Naive thymus-derived CD4-positive, alpha-beta T cell (primary cell): Measurements from ENCODE around the gene SRMS. TPM values are rescaled to one million over a fixed set of nuclear protein-coding genes. Genes with fewer than 3 reads are reported as not detected.

Source experiments
- ATAC-seq: fragments of 150-1000 bp; cut with Tn5 transposase; 2 replicates; pipeline ENCODE4 v1.10.0; 2021; ENCODE audit warnings: mild to moderate bottlenecking, moderate library complexity
- CTCF ChIA-PET: fragments of 350-600 bp; sonication (Branson Sonifier 250); formaldehyde crosslinking; loops from one replicate; lab custom pipeline; 2021; ENCODE audit warnings: antibody characterized with exemption; lab: Charles Lee
- POLR2A ChIA-PET: fragments of 350-600 bp; sonication (Branson Sonifier 250); formaldehyde crosslinking; loops from one replicate; lab custom pipeline; 2021; ENCODE audit warnings: antibody characterized with exemption, inconsistent platforms; lab: Charles Lee
- DNase-seq, 9 donors: peaks; one replicate each; pipeline versions ENCODE4 v3.0.0 to v3.0.0-alpha.2; 2020 to 2022; ENCODE audit warnings: mixed read lengths in 1 of 9
- H3K27ac ChIP-seq: one replicate; pipeline ENCODE4 v1.7.0; 2013; ENCODE audit warnings: mild to moderate bottlenecking, low read depth, low read length, moderate library complexity
- H3K27me3 ChIP-seq, 2 donors: one replicate each; pipeline ENCODE4 v1.7.0; 2013; ENCODE audit warnings: low read length in 2 of 2, mild to moderate bottlenecking in 2 of 2, moderate library complexity in 2 of 2; ENCODE audit not compliant: control insufficient read depth in 2 of 2, insufficient read depth in 2 of 2
- H3K36me3 ChIP-seq, 3 experiments: 1 replicate in 2 of 3; 2 replicates in 1 of 3; pipeline ENCODE4 v1.7.0; 2013; ENCODE audit warnings: low read length in 3 of 3, mild to moderate bottlenecking in 3 of 3, moderate library complexity in 1 of 3; ENCODE audit not compliant: insufficient read depth in 3 of 3, control insufficient read depth in 2 of 3
- H3K4me1 ChIP-seq, 2 donors: one replicate each; pipeline ENCODE4 v1.7.0; 2013; ENCODE audit warnings: low read length in 2 of 2, mild to moderate bottlenecking in 2 of 2, moderate library complexity in 1 of 2; ENCODE audit not compliant: control insufficient read depth in 2 of 2, insufficient read depth in 2 of 2
- H3K4me3 ChIP-seq: 2 replicates; pipeline ENCODE4 v1.7.0; 2013; ENCODE audit warnings: mild to moderate bottlenecking, low read length
- H3K9me3 ChIP-seq, 3 experiments: 1 replicate in 2 of 3; 2 replicates in 1 of 3; pipeline ENCODE4 v1.7.0; 2013; ENCODE audit warnings: low read length in 3 of 3; ENCODE audit not compliant: control insufficient read depth in 2 of 3
- H3K27ac Mint-ChIP-seq, 9 donors: one replicate each; pipeline ENCODE4 v1.8.0; 2020 to 2022; ENCODE audit warnings: mixed read lengths in 9 of 9, mild to moderate bottlenecking in 8 of 9, moderate library complexity in 5 of 9, inconsistent platforms in 2 of 9
- H3K27me3 Mint-ChIP-seq, 5 donors: one replicate each; pipeline ENCODE4 v1.8.0; 2021 to 2022; ENCODE audit warnings: mixed read lengths in 5 of 5, mild to moderate bottlenecking in 1 of 5
- H3K36me3 Mint-ChIP-seq, 5 donors: one replicate each; pipeline ENCODE4 v1.8.0; 2020 to 2022; ENCODE audit warnings: mixed read lengths in 5 of 5, mild to moderate bottlenecking in 3 of 5, inconsistent platforms in 1 of 5
- H3K4me1 Mint-ChIP-seq, 7 donors: one replicate each; pipeline ENCODE4 v1.8.0; 2020 to 2022; ENCODE audit warnings: mixed read lengths in 7 of 7, mild to moderate bottlenecking in 3 of 7, inconsistent platforms in 1 of 7
- H3K4me3 Mint-ChIP-seq, 10 donors: one replicate each; pipeline ENCODE4 v1.8.0; 2020 to 2022; ENCODE audit warnings: mild to moderate bottlenecking in 10 of 10, mixed read lengths in 10 of 10, moderate library complexity in 6 of 10, inconsistent platforms in 2 of 10
- H3K9me3 Mint-ChIP-seq, 11 donors: one replicate each; pipeline ENCODE4 v1.8.0; 2020 to 2022; ENCODE audit warnings: mixed read lengths in 11 of 11, mild to moderate bottlenecking in 4 of 11, inconsistent platforms in 1 of 11, moderate library complexity in 1 of 11
- intact Hi-C, 2 donors: fragments of 100-400 bp; cut with micrococcal nuclease; formaldehyde crosslinking; loops; one replicate each; pipeline ENCODE4 v1.15.1; 2023
- polyA plus RNA-seq, 2 donors: library from polyadenylated mRNA; unstranded; fragments of 300-500 nt; fragmentation: Illumina TruSeq; gene quantifications; one replicate each; pipeline ENCODE4 v1.2.3, GENCODE V29; 2021
- total RNA-seq, 6 experiments: library from RNA in 5 of 6; stranded (reverse) in 5 of 6; gene quantifications; 1 replicate in 5 of 6; 2 replicates in 1 of 6; pipeline ENCODE4 v1.2.3 and lab custom pipeline; 2021 to 2026

SRMS gene
- total RNA-seq (under 1 TPM in 1 of 5 experiments, not detected in 4; 0.24 TPM), polyA plus RNA-seq (not detected), total RNA-seq (lab: John Stamatoyannopoulos, UW) (not detected)

- no peak within 1 kb of the TSS for H3K4me3 Mint-ChIP-seq
These were observed at the start of gene SRMS for GRCh38 chr20:63547725-63548480. SRMS (minus strand) TSS chr20:63547749; CDS start chr20:63547463, 286 bp downstream.

GRCh38 chr20:63596423-63596822, 48.9 kb upstream of the SRMS start:
- Histone ChIP-seq H3K4me3 (no peak overlapping the region), H3K27me3 (no peaks in the 10 kb centered on the region), H3K4me1 (no peaks in the 10 kb centered on the region), H3K27ac (no peak overlapping the region), H3K9me3 (no peaks in the 10 kb centered on the region), H3K36me3 (peaks cover 0 to 87% (median 8%) of the 10 kb centered on the region in 3 experiments)
- ChIA-PET CTCF (interaction anchor here (1.3 kb wide), 1 partner anchor 45 kb away, joined by 3 read pairs; no protein-coding TSS in a partner anchor), POLR2A (no interaction called here)
- H3K9me3 Mint-ChIP-seq: peaks cover 0 to 2% (median 0%) of the 10 kb centered on the region in 11 donors
- DNase-seq: no peak
- no peak for ATAC-seq
- peaks cover 9 to 44% (median 31%) of the 10 kb centered on the region in 5 donors for H3K36me3 Mint-ChIP-seq
- intact Hi-C loops: no loop called here
- no peak overlapping the region for H3K27ac Mint-ChIP-seq
- no peaks in the 10 kb centered on the region for H3K27me3 Mint-ChIP-seq
- peaks cover 0 to 7% (median 0%) of the 10 kb centered on the region in 7 donors for H3K4me1 Mint-ChIP-seq
- H3K4me3 Mint-ChIP-seq: no peak overlapping the region

More at GRCh38 chr20:63547725-63548480, at the start of gene SRMS:
- peaks cover 10 to 17% (median 14%) of the 10 kb centered on the region in 7 donors for H3K4me1 Mint-ChIP-seq
- DNase-seq: no peak
- no peak for ATAC-seq
- peaks cover 0 to 27% (median 5%) of the 10 kb centered on the region in 5 donors for H3K27me3 Mint-ChIP-seq
- no peaks in the 10 kb centered on the region for H3K27me3 ChIP-seq
- ChIA-PET POLR2A (interaction anchor here (1.2 kb wide), 1 partner anchor 9 kb away, joined by 3 read pairs; no protein-coding TSS in a partner anchor), CTCF (no interaction called here)
- H3K27ac ChIP-seq: no peak within 1 kb of the TSS
- H3K4me3 ChIP-seq: no peak within 1 kb of the TSS
- no peaks in the 10 kb centered on the region for H3K9me3 Mint-ChIP-seq
- H3K36me3 ChIP-seq: no peaks in the 10 kb centered on the region
- H3K27ac Mint-ChIP-seq: peak within 1 kb of the TSS in 1 of 9 donors; percentile 32
- intact Hi-C loops: no loop called here
- no peaks in the 10 kb centered on the region for H3K36me3 Mint-ChIP-seq
- H3K9me3 ChIP-seq: no peaks in the 10 kb centered on the region
- H3K4me1 ChIP-seq: peaks cover 9 to 10% of the 10 kb centered on the region in 2 donors

- H3K36me3 Mint-ChIP-seq: peaks cover 9 to 48% (median 30%) of the 10 kb centered on the region in 5 donors
- ChIA-PET CTCF (interaction anchor here (1.3 kb wide), 1 partner anchor 46 kb away, joined by 3 read pairs; no protein-coding TSS in a partner anchor), POLR2A (interaction anchor here (0.6 kb wide), 1 partner anchor 186 kb away, joined by 3 read pairs; no protein-coding TSS in a partner anchor)
- H3K9me3 Mint-ChIP-seq: no peaks in the 10 kb centered on the region
- Histone ChIP-seq H3K36me3 (peaks cover 0 to 88% (median 8%) of the 10 kb centered on the region in 3 experiments), H3K4me1 (no peaks in the 10 kb centered on the region), H3K4me3 (no peak overlapping the region), H3K27me3 (no peaks in the 10 kb centered on the region), H3K27ac (no peak overlapping the region), H3K9me3 (no peaks in the 10 kb centered on the region)
- DNase-seq: no peak
- H3K4me3 Mint-ChIP-seq: no peak overlapping the region
- H3K27me3 Mint-ChIP-seq: no peaks in the 10 kb centered on the region
- H3K4me1 Mint-ChIP-seq: peaks cover 0 to 7% (median 0%) of the 10 kb centered on the region in 7 donors
- no peak for ATAC-seq
- no peak overlapping the region for H3K27ac Mint-ChIP-seq
- intact Hi-C loops: no loop called here
These were observed 48.0 kb upstream of the SRMS start for GRCh38 chr20:63595416-63596127.

- no peak overlapping the region for H3K27ac ChIP-seq
- DNase-seq (no peak), ATAC-seq (no peak)
- no peaks in the 10 kb centered on the region for H3K27me3 ChIP-seq
- Mint-ChIP-seq H3K36me3 (peaks cover 6 to 52% (median 25%) of the 10 kb centered on the region in 5 donors), H3K27ac (no peak overlapping the region), H3K4me3 (no peak overlapping the region), H3K4me1 (no peaks in the 10 kb centered on the region), H3K27me3 (no peaks in the 10 kb centered on the region), H3K9me3 (no peaks in the 10 kb centered on the region)
- no peak overlapping the region for H3K4me3 ChIP-seq
- H3K4me1 ChIP-seq: no peaks in the 10 kb centered on the region
- no peaks in the 10 kb centered on the region for H3K9me3 ChIP-seq
- H3K36me3 ChIP-seq: peaks cover 0 to 98% (median 8%) of the 10 kb centered on the region in 3 experiments
- CTCF ChIA-PET: no interaction called here
- POLR2A ChIA-PET: no interaction called here
- intact Hi-C loops: no loop called here
These were observed 46.6 kb upstream of the SRMS start for GRCh38 chr20:63594043-63594561.

- ATAC-seq (no peak), DNase-seq (no peak)
- Histone ChIP-seq H3K27ac (no peak overlapping the region), H3K36me3 (peaks cover 0 to 88% (median 5%) of the 10 kb centered on the region in 3 experiments), H3K4me1 (peaks cover 0 to 14% of the 10 kb centered on the region in 2 donors), H3K9me3 (no peaks in the 10 kb centered on the region), H3K27me3 (no peaks in the 10 kb centered on the region), H3K4me3 (no peak overlapping the region)
- Mint-ChIP-seq H3K36me3 (peaks cover 5 to 51% (median 24%) of the 10 kb centered on the region in 5 donors), H3K9me3 (no peaks in the 10 kb centered on the region), H3K27ac (peak overlapping the region in 1 of 9 donors; percentile 59), H3K4me1 (peaks cover 5 to 9% (median 9%) of the 10 kb centered on the region in 7 donors), H3K27me3 (no peaks in the 10 kb centered on the region), H3K4me3 (no peak overlapping the region)
- POLR2A ChIA-PET: interaction anchor here (0.6 kb wide), 1 partner anchor 41 kb away, joined by 3 read pairs; no protein-coding TSS in a partner anchor
- CTCF ChIA-PET: no interaction called here
- intact Hi-C loops: no loop called here
These were observed 45.1 kb upstream of the SRMS start for GRCh38 chr20:63592661-63593060.

- no peaks in the 10 kb centered on the region for H3K9me3 Mint-ChIP-seq
- Histone ChIP-seq H3K27me3 (no peaks in the 10 kb centered on the region), H3K4me1 (peaks cover 0 to 22% of the 10 kb centered on the region in 2 donors), H3K4me3 (no peak overlapping the region), H3K36me3 (peaks cover 0 to 80% (median 5%) of the 10 kb centered on the region in 3 experiments), H3K9me3 (no peaks in the 10 kb centered on the region), H3K27ac (no peak overlapping the region)
- no peak overlapping the region for H3K4me3 Mint-ChIP-seq
- ChIA-PET POLR2A (interaction anchor here (0.6 kb wide), 1 partner anchor 42 kb away, joined by 3 read pairs; no protein-coding TSS in a partner anchor), CTCF (no interaction called here)
- no peak for DNase-seq
- ATAC-seq: no peak
- peaks cover 5 to 17% (median 16%) of the 10 kb centered on the region in 7 donors for H3K4me1 Mint-ChIP-seq
- H3K36me3 Mint-ChIP-seq: peaks cover 5 to 49% (median 22%) of the 10 kb centered on the region in 5 donors
- H3K27me3 Mint-ChIP-seq: no peaks in the 10 kb centered on the region
- H3K27ac Mint-ChIP-seq: peak overlapping the region in 1 of 9 donors; percentile 72
- intact Hi-C loops: no loop called here
These were observed 44.3 kb upstream of the SRMS start for GRCh38 chr20:63591786-63592355.
